SW 1271 (cell line): ENCODE measurements around the gene TSPAN4.

ENCODE experiments used
- DNase-seq, 2 experiments: peaks; one replicate each; lab custom pipeline; 2025; lab: John Stamatoyannopoulos, UW

Gene TSPAN4

DNA sequence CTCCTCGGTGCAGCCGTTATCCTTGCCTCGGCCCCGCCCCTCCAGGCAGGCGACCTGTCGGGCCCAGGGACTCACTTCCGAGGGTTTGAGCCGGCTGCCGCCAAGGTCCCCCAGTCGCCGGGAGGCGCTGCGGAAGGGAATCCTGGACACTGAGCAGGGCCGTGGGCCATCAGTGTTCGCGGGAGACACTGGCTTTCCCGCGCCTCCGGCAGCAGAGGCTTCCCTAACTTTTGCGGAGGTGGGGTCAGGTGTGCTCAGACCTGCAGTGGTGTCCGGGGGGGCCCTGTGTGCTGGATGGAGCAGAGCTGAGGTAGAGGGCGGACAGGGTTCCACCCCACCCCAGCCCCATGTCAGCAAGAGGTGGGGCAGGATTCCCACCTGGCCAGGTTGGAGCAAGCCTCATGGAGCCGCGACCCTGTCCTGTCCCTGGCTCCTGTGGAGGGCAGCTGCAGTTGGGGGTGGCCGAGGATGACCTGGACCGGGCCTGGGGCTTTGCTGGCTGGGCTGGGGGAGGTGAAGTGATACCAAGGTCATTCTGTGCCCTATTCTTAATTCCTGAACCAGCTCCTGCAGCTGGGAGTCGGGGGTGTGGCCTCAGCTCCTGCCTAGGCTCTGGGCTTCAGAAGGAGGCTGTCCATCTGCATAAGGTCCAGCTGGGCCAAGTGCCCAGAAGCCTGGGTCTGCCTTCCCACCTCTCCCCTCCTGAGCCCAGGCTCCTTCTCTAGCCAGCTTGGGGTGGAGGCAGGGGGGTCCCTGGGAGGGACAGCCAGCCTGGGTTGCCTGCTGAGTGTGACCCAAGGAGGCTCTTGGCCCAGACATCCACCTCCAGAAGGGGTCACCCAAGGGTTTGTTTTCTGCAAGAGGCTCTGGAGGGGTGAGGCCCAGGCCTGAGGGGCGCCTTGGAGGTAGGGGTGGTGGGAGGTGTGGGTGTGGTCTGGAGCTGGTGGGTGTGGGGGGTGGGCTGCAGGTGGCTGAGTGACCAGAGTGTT lies 8.4 kb downstream of the TSPAN4 start:
- DNase-seq: no peak

DNA sequence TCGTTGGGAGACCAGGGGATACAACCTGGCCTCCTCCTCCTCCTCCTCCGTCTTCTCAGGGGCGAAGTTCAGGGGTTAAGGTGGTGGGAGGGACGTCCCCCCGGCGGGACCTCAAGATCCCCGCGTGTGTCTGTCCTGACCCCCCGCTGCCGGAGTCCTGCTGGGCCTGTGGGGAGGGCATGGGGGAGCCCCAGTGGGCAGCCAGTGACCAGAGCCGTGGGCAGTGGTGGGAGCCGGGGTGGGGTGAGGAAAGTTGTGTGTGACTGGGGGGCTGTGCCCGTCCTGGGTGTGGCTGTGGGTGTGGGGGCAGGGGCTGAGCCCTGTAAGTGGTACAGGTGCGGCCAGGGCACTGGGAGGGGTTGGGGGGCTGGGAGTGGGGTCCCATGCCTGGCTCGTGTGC lies 10.1 kb downstream of the TSPAN4 start:
- no peak for DNase-seq

DNA sequence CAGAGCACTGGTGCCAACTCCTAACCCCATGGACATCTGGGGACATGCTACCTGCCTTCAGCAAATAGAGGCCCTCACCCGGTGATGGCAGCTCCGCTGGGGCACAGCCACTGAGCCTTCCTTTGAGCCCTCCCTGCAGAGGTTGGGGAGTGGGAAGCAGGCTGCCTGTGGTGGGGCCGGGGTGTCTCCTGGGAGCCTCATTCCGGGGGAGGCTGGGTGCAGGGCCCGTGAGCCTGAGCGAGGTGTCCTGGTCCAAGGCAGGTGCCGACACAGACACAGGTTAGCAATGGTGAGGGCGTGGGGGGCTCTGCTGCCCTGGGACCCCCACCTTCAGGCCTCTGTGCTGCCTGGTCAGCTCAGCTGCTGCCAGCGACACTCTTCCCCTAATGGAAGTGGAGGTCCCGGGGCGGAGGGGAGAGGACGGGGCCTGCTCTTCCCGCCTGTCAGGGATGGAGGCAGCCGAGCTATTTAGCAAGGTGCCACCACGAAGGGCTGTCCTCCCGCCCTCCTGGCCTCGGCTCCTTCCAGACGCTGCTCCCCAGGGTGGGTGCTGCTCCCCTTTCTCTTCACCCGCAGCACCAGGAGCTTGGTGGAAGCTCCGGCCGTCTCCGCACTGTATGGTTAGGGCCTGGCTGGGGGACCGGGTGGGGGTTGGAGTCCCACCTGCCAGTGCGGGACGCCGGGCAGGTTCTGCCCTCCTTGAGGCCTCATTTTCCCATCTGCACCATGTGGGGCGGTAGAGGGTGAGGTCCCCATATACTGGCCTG lies 11.2 kb downstream of the TSPAN4 start:
- no peak for DNase-seq

DNA sequence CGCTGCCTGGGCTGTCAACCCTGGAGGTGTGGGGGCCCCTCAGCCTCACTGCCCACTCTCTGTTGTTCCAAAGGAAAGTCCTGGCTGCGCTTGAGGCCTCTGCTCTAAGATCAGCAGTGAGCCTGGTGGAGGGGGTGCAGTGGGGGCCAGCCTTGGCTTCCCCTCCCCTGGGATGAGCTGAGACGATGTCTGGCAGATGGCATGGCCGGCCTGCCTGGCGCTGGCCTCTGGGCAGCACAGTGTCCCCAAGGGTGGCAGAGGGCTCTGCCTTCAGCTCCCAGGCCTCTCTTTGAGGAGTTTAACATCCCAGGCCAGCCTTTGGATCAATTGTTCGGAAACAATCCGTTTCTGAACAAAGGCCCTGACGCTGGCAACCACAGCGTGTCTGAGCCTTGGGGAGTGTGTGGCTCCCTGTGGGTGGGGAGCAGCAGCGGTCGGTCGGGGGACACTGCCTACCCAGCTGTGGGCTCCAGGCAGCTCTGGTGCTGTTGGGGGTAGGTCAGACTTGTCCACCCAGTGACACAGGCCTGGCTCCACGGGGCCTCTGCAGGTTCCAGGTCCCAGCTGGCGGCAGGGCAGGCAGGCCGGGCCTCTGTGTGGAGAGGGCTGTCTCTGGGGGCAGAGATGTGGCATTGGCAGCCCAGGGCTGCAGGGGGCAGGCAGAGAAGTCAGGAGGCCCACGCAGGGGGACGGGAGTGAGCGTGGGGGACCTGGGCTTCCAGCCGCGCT lies 12.1 kb downstream of the TSPAN4 start:
- DNase-seq: no peak

DNA sequence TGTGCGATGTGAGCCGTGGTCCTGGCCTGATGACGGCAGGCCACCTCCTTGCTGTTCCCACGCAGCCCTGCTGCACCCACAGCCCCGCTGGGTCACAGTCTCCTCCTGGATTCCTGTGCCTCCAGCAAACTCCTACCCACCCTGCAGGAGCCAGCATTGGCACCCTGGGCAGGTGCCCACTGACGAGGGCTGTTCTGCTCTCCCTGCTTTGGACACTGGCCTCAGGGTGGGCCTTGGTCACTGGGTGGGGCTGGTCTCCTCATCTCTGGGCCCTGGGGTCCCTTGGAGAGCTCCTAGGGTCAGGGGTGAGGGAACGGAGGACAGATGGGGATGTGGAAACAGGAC lies 12.7 kb downstream of the TSPAN4 start:
- DNase-seq: no peak

DNA sequence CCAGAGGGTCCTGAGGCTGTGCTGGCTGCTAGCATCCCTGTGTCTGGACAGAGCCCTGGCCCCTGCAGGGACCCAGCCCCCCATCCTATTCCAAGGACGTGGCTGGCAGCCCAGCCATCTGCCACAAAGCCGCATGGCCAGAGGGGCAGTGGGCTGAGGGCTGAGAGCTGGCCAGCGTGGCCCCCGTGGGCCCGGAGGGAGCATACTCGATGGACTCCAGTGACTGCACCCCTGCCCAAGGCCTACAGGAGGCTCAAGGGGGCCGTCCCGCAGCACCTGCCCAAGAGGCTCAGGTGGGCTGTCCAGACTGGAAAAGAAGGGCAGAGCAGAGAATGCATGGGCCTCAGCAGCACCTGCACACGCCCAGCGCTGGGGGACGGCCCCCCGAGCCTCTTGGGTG lies 13.1 kb downstream of the TSPAN4 start:
- no peak for DNase-seq

DNA sequence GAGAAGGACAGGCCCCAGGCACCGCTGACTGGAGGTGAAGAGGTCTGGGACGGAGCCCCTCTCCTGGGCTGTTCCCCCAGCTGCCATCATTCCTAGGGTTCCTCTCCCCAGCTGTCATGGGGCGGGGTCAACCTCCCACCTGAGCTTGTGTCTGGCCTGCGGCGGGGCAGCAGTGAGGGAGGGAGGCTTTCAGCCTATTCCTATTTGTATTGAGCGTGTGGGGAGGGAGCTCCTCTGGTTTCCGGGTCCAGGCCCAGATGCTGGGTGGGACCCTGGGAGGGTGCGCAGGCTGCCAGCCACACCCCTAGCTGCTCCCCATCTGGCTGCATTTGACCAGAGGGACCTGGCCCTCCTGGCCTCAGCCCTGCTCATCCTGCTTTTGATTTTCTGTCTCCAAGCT lies 13.7 kb downstream of the TSPAN4 start:
- no peak for DNase-seq

DNA sequence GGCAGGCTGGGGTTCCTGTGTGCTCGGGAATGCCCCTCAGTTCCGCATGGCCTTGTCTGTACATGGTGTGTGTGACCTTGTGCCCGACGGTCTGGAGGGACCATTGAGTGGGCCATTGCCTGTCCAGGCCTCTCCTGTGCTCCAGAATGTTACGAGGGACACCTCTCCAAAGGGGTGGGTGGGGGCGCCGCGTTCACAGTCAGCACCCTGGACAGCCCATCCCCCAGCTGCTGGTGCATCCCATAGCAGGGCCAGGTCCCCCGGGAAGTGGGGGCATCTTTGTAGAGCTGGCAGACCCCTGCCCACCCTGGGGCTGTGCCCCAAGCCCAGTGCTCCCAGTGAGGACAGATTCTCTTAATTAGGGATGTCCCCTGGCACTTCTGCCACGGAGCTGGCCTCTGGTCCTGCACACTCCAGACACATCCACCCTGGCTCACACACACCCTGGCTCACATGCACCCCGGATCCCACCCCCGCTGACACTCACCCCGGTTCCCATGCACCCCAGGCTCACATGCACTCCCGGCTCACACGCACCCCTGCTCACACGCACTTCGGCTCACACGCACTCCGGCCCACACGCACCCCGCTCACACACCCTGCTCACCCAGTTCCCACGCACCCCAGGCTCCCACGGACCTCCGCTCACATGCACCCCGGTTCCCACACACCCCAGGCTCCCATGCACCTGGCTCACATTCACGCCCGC lies 15.6 kb downstream of the TSPAN4 start:
- DNase-seq: no peak

DNA sequence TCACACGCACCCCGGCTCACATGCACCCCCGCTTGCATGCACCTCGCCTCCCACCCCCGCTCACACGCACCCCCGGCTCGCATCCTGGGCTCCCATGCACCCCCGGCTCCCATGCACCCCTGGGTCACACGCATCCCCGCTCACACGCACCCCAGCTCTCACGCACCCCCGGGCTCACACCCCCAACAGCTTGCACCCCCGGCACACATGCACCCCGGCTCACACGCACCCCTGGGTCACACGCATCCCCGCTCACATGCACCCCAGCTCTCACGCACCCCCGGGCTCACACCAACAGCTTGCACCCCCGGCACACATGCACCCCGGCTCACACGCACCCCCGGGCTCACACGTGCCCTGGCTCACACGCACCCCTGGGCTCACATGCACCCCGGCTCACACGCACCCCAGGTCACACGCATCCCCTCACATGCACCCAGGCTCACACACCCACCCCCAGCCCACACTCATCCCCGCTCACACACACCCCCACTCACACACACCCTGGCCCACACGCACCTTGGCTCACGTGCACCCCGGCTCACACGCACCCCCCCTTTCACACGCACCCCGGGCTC lies 16.2 kb downstream of the TSPAN4 start:
- no peak for DNase-seq

DNA sequence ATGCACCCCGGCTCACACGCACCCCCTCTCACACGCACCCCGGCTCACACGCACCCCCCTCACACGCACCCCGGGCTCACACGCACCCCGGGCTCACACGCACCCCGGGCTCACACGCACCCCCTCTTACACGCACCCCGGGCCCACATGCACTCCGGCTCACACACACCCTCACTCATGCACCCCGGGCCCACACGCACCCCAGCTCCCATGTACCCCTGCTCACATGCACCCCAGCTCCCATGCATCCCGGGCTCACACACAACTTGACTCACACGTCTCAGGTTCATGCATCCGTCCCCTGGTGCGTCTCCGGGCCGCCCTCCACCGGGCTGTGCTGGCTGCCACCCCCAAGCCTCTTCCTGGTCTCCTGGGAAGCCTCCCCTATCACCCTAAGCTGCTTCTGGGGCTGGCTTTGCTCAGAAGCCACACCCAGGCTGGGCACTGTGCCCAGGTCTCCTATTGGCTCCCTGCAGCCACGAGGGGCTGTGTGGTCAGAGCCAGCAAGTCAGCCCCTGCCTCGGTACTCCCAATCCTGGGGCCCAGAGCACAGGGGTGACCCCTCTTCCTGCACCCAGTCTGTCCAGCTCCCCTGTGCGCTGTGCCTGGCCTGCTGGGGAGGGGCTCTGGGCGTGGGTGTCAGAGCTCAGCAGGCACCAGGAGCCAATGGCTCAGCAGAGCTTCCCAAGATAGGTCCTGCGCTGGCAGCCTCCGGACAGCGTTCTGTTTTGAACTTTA lies 16.9 kb downstream of the TSPAN4 start:
- DNase-seq: no peak

DNA sequence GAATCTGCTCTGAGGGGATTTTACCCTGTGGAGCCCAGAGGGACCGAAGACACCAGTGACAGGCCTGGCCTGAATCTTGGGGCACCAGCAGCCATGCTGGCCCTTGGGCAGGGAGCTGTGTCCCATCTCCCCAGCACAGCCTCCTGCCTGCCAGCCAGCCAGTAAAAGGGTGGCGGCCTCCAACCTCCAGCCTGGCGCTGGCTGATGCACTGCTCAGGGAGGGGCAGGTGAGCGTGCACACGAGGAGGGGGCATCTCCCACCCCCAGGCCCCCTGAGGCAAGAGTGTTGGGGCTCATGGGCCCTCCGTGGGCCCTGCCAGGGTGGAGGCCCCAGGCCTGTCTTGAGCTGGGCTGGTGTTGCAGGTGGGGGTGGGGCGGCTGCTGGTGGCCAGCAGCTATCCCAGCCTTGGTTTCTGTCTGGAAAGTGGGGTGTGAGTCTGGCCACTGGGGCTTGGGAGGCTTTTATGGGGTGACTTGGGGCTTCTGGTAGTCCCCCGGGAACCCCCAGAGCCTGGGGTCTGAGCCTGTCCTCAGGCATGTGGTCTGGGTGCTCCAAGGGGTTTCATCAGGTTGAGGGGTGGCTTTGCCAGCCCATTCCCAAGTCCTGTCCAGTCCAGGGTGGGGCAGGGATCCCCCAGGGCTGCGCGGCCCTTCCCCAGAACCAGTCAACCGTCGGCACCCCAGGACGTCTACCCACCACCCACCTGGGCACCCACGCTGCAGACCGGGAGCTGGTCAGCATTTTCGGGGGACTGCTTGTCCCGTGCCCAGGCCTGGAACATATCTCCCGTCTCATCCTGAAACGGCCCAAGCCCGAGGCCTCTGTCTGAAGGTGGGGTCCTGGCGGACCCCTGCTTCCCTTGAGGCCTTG lies 17.8 kb downstream of the TSPAN4 start:
- DNase-seq: no peak

DNA sequence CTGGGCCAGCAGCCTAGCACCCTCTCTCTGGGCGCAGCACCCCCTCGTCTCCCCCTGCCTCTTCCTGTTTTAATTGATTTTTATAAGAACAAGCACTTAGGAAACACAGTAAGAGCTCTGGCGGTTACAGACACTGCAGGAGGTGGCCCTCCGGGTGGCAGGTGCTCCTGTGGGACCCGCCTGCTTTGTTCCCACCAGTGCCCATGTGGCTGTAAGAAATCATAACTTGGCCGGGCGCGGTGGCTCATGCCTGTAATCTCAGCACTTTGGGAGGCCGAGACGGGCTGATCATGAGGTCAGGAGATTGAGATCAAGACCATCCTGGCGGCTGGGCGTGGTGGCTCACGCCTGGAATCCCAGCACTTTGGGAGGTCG lies 18.4 kb downstream of the TSPAN4 start:
- no peak for DNase-seq

DNA sequence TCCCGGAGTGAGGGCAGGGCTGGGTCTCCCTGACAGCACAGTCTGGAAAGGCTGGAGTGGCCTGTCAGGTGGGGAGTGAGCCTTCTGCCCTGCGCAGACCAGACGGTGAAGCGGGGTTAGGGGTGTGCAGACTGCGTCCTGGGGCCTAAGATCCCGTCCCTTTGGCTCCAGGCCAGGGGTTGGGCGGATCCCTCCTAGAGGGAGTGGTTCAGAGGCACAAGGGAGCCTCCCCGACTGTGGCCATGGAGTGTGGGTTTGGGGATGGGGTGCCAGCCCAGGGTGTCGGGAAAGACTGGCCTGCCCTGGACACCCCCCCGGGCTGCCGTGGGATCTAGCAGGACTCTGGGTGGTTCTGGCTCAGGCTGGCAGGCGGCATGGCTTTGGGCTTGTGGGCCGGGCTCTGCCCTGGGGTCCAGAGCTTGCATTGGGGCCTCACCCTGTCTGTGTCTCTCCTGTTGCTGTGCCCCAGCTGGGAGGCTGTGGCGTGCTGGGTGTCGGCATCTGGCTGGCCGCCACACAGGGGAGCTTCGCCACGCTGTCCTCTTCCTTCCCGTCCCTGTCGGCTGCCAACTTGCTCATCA lies 19.5 kb downstream of the TSPAN4 start:
- DNase-seq: no peak

DNA sequence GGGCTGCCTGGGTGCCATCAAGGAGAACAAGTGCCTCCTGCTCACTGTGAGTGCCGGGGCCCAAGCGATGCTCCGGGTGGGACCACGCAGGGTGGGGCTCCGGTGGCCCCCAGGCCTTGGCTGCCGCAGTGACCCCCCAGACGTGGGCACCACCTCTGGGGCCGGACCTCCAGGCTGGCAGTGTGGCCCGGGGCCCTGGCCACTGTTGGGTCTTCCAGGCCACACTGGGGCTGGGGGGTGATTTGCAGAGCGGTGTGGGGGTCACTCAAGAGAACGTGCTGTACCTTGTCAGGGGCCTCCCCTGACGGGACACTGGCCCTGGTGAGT lies 20.0 kb downstream of the TSPAN4 start:
- no peak for DNase-seq

DNA sequence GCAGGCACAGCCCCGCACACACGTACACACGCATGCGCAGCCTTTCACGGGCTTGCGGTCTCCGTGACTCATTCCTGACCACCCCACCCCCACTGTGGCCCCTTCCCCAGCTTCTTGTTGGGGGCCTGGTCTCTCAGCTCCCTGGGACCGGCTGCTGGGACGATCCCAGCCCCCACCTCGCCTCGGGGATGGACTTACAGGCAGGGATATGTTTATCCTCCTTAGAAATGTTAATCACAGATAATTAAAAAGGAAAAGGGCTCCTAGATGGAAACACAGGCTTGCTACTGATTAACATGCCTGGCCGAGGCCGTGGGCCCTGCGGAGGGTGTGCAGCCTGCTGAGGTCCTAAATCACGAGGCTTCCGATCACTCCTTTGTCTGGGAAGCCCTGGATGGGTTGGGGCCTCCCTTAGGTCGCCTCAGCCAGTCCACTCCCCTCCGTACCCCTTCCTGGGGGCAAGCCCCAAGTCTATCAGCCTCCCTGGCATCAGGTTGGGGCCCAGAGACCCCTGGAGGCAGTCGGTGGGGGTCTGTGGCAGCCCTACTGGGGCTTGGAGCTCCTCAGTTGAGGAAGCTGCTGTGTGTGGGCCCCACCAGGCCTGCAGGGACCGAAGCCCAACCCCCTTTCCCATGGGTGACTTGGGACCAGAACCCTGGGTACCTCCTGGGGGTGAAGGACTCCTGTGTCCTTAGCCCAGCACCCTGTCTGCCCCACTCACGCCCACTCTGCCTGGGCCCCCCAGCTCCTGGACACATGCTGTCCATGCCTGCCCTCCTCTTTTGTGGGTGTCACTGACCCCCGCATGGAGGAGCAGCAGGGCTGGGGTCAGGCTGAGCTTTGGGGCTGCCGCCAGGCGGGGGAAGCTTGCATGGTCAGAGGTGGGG lies 20.6 kb downstream of the TSPAN4 start:
- no peak for DNase-seq

DNA sequence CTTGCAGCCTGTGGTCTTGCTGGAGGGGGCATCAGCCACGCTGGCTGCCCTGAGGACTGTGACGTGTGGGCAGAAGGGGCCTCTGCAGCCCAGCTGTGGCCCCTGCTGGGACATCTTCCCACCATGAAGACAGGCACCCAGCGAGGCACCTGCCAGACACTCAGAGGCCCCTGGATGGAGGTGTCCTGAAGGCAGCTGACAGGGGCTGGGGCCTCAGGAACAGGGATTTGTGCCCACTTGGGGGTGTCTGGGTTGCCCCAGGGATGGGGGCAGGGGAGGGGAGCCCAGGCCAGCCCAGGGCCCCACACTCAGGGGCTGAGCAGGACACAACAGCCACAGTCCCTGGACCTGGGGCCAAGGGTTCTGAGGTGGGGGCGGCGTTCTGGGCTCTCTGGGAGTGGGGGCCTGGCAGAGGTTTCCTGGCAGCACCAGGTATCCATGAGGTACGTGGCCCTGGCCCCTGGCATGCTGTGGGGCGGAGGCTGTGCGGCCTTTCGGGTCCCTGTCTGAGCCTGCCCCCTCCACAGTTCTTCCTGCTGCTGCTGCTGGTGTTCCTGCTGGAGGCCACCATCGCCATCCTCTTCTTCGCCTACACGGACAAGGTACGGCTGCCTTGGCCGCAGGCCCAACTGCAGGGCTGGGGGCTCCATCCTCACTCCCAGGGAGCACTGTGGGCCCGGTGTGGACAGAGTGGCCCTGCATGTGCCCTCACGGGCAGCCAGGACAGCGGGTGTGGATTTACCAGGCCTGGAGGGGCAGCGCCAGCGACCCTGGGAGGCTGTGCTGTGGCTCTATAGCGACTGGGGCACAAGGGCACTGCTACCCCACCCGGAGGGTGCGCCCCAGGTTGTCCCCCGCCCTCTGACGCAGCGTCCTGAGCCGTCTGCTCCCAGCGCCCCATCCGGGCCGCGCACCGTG lies 21.5 kb downstream of the TSPAN4 start:
- no peak for DNase-seq

DNA sequence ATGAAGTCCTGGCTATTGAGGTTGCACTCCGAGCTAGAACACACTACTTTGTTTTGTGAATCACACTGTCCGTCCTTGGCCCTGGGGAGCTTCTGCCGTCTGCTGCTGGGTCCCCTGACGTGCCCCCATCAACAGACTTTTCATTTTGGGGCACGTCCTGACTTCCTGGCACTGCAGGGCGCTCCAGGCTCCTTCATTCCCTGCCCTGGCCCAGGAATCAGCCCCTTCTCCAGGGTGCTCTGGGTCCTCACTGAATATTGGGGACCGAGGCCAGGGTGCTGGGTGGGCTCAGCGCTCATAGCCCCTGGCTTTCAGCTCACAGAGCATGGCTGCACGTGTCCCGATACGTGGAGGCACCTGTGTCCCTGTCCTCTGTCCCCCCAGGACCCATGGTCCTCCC lies 22.2 kb downstream of the TSPAN4 start:
- no peak for DNase-seq
